Measurements from ENCODE around the gene MARVELD1. TPM values are rescaled to one million over a fixed set of nuclear protein-coding genes. Genes with fewer than 3 reads are reported as not detected.

MARVELD1 gene
- total RNA-seq, 2 donors from 2014 or later, result 4.3 to 6.5 TPM

DNA sequence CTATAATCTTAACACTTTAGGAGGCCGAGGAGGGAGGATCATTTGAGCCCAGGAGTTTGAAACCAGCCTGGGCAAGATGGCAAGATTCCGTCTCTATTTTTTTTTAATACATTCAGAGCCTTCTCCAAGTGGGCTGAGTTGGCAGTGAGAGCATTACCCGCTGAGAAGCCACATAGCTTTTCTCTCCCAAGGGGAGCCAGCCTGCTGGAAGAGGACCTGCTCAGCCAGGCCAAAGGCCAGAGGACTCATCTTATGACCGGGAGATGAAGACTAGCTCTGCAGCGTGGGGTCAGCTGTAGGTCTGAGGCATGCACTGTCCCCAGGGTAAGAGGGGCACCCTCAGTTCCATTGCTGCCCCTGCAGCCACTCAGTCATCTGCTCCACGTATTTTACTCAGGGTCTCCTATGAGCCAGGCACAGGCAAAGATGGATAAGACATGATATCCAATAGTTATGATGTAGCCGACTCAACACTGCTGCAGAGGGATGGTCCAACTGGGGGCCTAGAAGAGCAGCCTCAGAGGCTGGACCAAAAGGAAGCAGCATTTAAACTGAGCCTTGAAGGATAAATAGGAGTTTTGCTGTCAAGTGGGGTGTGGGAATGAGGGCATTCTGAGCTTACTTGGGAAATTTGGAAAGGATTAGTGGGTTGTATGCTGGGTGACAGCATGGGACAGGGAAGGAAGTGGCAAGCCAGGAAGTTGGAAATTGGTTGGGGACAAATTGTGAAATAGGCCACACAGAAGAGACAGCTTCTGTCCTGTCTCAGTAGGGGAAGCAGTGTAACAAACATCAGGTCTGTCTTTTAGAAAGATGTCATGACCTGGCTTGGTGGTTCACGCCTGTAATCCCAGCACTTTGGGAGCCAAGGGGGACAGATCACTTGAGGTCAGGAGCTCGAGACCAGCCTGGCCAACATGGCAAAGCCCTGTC lies 1.6 kb upstream of the MARVELD1 start:
- ATAC-seq, result no peak
- DNase-seq, result no peak
- H3K4me1 ChIP-seq, result peaks cover 20% of the 10 kb centered on the region
- no peak overlapping the region for H3K27ac ChIP-seq
- H3K9me3 ChIP-seq, result no peaks in the 10 kb centered on the region
- no peak for TF ChIP-seq POLR2A (IDR thresholded peaks at IDR 0.05)
- TF ChIP-seq, protein P1, sequence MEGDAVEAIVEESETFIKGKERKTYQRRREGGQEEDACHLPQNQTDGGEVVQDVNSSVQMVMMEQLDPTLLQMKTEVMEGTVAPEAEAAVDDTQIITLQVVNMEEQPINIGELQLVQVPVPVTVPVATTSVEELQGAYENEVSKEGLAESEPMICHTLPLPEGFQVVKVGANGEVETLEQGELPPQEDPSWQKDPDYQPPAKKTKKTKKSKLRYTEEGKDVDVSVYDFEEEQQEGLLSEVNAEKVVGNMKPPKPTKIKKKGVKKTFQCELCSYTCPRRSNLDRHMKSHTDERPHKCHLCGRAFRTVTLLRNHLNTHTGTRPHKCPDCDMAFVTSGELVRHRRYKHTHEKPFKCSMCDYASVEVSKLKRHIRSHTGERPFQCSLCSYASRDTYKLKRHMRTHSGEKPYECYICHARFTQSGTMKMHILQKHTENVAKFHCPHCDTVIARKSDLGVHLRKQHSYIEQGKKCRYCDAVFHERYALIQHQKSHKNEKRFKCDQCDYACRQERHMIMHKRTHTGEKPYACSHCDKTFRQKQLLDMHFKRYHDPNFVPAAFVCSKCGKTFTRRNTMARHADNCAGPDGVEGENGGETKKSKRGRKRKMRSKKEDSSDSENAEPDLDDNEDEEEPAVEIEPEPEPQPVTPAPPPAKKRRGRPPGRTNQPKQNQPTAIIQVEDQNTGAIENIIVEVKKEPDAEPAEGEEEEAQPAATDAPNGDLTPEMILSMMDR (IDR thresholded peaks at IDR 0.05), result no peak
- WGBS, 2 donors, result 82 to 83% methylated on average over 7 to 9 of the region's 9 CpGs
- H3K4me3 ChIP-seq, result no peak overlapping the region
- no peaks in the 10 kb centered on the region for H3K27me3 ChIP-seq
- intact Hi-C loops (cut with DNase I), result no loop called here
- H3K36me3 ChIP-seq (replicated peaks in 1 of 2; ENCODE audit: insufficient read depth in 1 of 2, low read depth in 2 of 2), result no peaks in the 10 kb centered on the region

DNA sequence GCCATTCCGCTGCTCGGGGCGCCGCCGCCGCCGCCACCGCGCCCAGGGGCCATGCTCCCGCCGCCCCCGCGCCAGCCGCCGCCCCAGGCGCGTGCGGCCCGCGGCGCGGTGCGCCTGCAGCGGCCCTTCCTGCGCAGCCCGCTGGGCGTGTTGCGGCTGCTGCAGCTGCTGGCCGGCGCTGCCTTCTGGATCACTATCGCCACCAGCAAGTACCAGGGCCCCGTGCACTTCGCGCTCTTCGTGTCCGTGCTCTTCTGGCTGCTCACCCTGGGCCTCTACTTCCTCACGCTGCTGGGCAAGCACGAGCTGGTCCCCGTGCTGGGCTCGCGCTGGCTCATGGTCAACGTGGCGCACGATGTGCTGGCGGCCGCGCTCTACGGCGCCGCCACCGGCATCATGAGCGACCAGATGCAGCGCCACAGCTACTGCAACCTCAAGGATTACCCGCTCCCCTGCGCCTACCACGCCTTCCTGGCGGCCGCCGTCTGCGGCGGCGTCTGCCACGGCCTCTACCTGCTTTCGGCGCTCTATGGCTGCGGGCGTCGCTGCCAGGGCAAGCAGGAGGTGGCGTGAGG lies 383 bp downstream of the MARVELD1 start:
- H3K27me3 ChIP-seq, result no peaks in the 10 kb centered on the region
- peaks cover 35% of the 10 kb centered on the region for H3K4me1 ChIP-seq
- DNase-seq (peak; percentile 77 to 85 (median 83)), ATAC-seq (peak; percentile 77)
- TF ChIP-seq, protein P1 (IDR thresholded peaks at IDR 0.05), result peak in 5 of 7 experiments; percentile 3 to 54 (median 31)
- peak; percentile 66 to 71 (median 68) for TF ChIP-seq POLR2A (IDR thresholded peaks at IDR 0.05)
- peak overlapping the region; percentile 21 to 52 for H3K4me3 ChIP-seq
- H3K27ac ChIP-seq, result peak overlapping the region; percentile 54 to 86 (median 82)
- 0% methylated on average over 9 to 52 of the region's 69 CpGs for WGBS, 2 donors
- no peaks in the 10 kb centered on the region for H3K9me3 ChIP-seq
- no peaks in the 10 kb centered on the region for H3K36me3 ChIP-seq (replicated peaks in 1 of 2; ENCODE audit: insufficient read depth in 1 of 2, low read depth in 2 of 2)
- intact Hi-C loops (cut with DNase I), result no loop called here

DNA sequence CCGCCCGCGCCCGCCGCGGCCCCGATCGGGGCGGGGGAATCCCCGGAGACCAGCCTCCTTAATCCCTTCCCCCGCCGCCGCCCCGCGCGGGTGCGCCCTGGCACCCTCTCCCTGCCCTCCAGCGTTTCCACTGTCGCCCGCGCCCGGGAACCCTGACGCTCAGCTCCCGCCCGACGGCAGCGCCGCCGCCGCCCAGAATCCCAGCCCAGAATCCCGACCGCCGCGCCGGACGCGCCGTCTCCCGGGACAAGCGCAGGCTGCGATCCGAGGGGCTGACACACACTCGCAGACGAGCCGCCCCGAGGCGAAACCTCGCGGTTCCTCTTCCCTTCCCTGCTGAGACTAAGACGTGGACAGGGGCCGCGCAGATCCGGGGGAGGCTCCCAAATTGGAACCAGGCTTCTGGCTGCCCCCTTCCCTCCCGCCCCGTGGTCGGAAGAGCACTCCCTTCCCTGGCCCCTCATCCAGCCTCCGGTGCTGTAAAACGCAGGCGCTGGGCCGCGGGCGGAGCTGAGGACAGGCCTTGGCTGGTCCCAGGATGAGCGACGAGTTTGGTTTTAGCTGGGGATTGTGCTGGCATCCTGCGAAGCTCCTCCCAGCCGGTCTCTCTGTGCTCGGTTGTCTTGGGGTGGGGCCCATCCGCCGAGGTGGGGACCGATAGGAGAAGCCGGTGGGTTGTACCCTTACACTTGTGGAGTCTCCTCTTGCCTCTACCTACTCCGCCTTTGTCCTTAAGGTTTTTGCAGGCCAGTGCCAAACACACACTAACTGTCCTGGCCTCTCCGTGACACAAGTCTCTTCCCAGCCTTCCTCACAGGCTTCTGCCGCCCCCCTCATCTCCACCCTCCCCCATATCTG lies 1.1 kb downstream of the MARVELD1 start:
- DNase-seq (peak; percentile 33 to 51 (median 42)), ATAC-seq (peak; percentile 45)
- H3K27ac ChIP-seq, result peak overlapping the region; percentile 54 to 86 (median 82)
- no peaks in the 10 kb centered on the region for H3K9me3 ChIP-seq
- WGBS, 2 donors, result 17 to 47% methylated on average over 7 to 63 of the region's 74 CpGs
- peaks cover 42% of the 10 kb centered on the region for H3K4me1 ChIP-seq
- H3K4me3 ChIP-seq, result peak overlapping the region; percentile 21 to 52
- intact Hi-C loops (cut with DNase I), result no loop called here
- peak; percentile 42 to 50 (median 49) for TF ChIP-seq POLR2A (IDR thresholded peaks at IDR 0.05)
- TF ChIP-seq, protein P1 (IDR thresholded peaks at IDR 0.05), result no peak
- H3K27me3 ChIP-seq, result no peaks in the 10 kb centered on the region
- H3K36me3 ChIP-seq (replicated peaks in 1 of 2; ENCODE audit: insufficient read depth in 1 of 2, low read depth in 2 of 2), result no peaks in the 10 kb centered on the region

DNA sequence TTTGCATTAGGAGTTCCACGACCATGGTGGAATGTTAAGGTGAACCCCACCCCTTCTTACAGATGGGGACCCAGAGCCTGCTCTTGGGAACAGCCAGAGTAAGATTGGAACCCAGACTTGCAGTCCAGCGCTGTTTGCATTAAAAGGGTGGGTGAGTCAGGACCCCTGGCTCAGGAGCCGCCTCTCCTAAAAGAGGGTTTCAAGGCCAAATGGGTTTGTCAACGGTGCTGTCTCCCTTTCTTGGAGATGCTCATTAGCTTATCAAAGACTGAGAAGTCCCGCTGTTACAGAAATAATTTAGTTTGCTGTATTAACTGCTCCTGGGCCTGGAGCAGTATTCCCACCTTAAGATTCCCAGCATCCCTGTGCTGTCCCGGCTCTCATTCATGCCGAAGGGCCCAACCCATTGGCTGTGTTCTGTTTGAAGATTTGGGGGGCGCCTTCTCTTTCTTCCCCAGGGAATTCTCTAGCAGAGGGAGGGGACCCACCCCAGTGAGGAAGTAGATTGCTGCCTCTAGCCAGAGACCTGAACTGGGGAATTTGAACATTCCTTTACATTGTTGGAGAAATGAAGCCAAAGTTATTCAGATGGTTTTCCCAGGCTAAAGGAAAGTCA lies 1.8 kb downstream of the MARVELD1 start:
- TF ChIP-seq, protein P1 (IDR thresholded peaks at IDR 0.05), result no peak
- TF ChIP-seq POLR2A (IDR thresholded peaks at IDR 0.05), result no peak
- DNase-seq, result no peak
- Histone ChIP-seq H3K4me3 (no peak overlapping the region), H3K27ac (peak overlapping the region in 2 of 4 donors; percentile 86), H3K4me1 (peaks cover 42% of the 10 kb centered on the region), H3K36me3 (replicated peaks in 1 of 2; ENCODE audit: insufficient read depth in 1 of 2, low read depth in 2 of 2) (no peaks in the 10 kb centered on the region), H3K9me3 (no peaks in the 10 kb centered on the region), H3K27me3 (no peaks in the 10 kb centered on the region)
- 74 to 90% methylated on average over 8 of the region's 8 CpGs for WGBS, 2 donors
- no peak for ATAC-seq
- intact Hi-C loops (cut with DNase I), result no loop called here

All from body of pancreas (tissue), 4 donors.